Measurements from ENCODE around the gene RAB5B. TPM values are rescaled to one million over a fixed set of nuclear protein-coding genes. Genes with fewer than 3 reads are reported as not detected.

RAB5B gene
- total and polyA plus RNA-seq, 10 of the 15 experiments (the other 5 are each of a cell fraction or from before 2014, with no cell fraction given): 7.5 to 149 (median 37.8) TPM

GRCh38 chr12:55929306-55929791 is 44.5 kb upstream of the RAB5B start (continued):
- TF ChIP-seq ZBTB40 (IDR thresholded peaks at IDR 0.05; ENCODE audit: borderline replicate concordance) (peak; percentile 66; the same call in 1 of the 2 replicates), KAT2A (conservative IDR thresholded peaks at IDR 0.05; ENCODE audit: control insufficient read depth, low read depth, low read length) (no peak), HDGF (IDR thresholded peaks at IDR 0.05) (no peak), KLF5 (IDR thresholded peaks at IDR 0.05; ENCODE audit: partially characterized antibody) (no peak), HCFC1 (IDR thresholded peaks at IDR 0.05; ENCODE audit: low read length) (no peak), GABPA (IDR thresholded peaks at IDR 0.05; ENCODE audit: low read depth) (peak; percentile 81), SREBF2 (IDR thresholded peaks at IDR 0.05; ENCODE audit: low read length) (no peak), BRCA1 (IDR thresholded peaks at IDR 0.05; ENCODE audit: low read depth, low read length) (no peak), MYB (IDR thresholded peaks at IDR 0.05; ENCODE audit: borderline replicate concordance, low read depth, low read length) (no peak), TCF7 (IDR thresholded peaks at IDR 0.05; ENCODE audit: borderline replicate concordance) (peak; percentile 85), NR2F1 (conservative IDR thresholded peaks at IDR 0.05) (0 out of 2 replicates have a peak, but pooled peaks have one; percentile 45), SMAD5 (IDR thresholded peaks at IDR 0.05; ENCODE audit: low read depth) (0 out of 2 replicates have a peak, but pooled peaks have one; percentile 51), CBX5 (IDR thresholded peaks at IDR 0.05; ENCODE audit: low read depth) (peak; percentile 76; the same call in 1 of the 2 replicates), ZBTB33 (IDR thresholded peaks at IDR 0.05) (no peak), DPF2 (IDR thresholded peaks at IDR 0.05) (peak; percentile 81), BHLHE40 (IDR thresholded peaks at IDR 0.05; ENCODE audit: borderline replicate concordance in 1 of 2, low read depth in 2 of 2, low read length in 1 of 2) (peak; percentile 6 to 9; a peak in 1 of 4 replicates), ATF2 (IDR thresholded peaks at IDR 0.05; ENCODE audit: low read length) (peak; percentile 69; the same call in 1 of the 2 replicates), MTA3 (IDR thresholded peaks at IDR 0.05; ENCODE audit: borderline replicate concordance, low read length) (peak; percentile 90; the same call in 1 of the 2 replicates), SIN3A (IDR thresholded peaks at IDR 0.05; ENCODE audit: low read depth, low read length) (no peak), ZNF622 (IDR thresholded peaks at IDR 0.05) (no peak), YY1 (IDR thresholded peaks at IDR 0.05; ENCODE audit: low read depth, low read length) (peak; percentile 70; the same call in 1 of the 2 replicates), TCF12 (IDR thresholded peaks at IDR 0.05; ENCODE audit: low read depth, low read length) (0 out of 2 replicates have a peak, but pooled peaks have one; percentile 31)
